Activated naive CD4-positive, alpha-beta T cell treated with anti-CD3 and anti-CD28 coated beads, Interleukin-2, amount 50 U/mL, for 72 hours (primary cell): ENCODE data around the gene MOB1B. TPM values are rescaled to one million over a fixed set of nuclear protein-coding genes. Genes with fewer than 3 reads are reported as not detected.
"Not testable (repeated sequence)": the region's sequence is repeated elsewhere in the genome, so short reads cannot be mapped to it uniquely, and the experiment has no call there.

ENCODE experiments used
- ATAC-seq, 2 donors: fragments of 150-1000 bp; cut with Tn5 transposase; 2 replicates each; pipeline ENCODE4 v1.10.0; 2021; ENCODE audit warnings: mild to moderate bottlenecking in 2 of 2, moderate library complexity in 2 of 2
- DNase-seq, 2 donors: peaks; one replicate each; pipeline ENCODE4 v3.0.0; 2021 to 2022; ENCODE audit warnings: low spot score in 2 of 2
- H3K27ac Mint-ChIP-seq, 2 donors: one replicate each; pipeline ENCODE4 v1.8.0; 2022; ENCODE audit warnings: mild to moderate bottlenecking in 2 of 2, mixed read lengths in 2 of 2
- H3K36me3 Mint-ChIP-seq, 2 donors: one replicate each; pipeline ENCODE4 v1.8.0; 2022; ENCODE audit warnings: mixed read lengths in 2 of 2
- H3K9me3 Mint-ChIP-seq, 2 donors: one replicate each; pipeline ENCODE4 v1.8.0; 2022; ENCODE audit warnings: mixed read lengths in 2 of 2
- total RNA-seq, 2 donors: library from RNA; stranded (reverse); gene quantifications; one replicate each; pipeline ENCODE4 v1.2.3, GENCODE V29; 2022

MOB1B gene
- total RNA-seq, 2 donors from 2014 or later: 15.7 to 29.2 TPM

DNA sequence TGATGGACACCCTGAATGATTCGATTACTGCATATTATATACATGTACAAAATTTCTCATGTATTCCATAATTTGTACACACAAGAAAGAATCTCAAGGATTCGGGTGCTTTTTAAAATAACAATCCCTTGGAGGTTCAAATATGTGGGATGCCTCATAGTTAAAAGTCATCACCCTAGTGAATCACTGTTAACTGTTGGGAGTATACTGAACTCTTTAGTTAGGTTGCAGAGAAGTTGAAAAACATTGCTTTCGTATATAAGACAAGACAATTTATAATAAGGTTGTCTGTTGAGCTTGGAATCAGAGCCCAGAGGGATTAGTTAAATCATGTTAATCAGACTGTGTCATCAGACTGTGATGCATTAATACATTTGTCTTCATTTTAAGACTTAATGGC lies 106.9 kb downstream of the MOB1B start:
- peaks cover 11 to 17% of the 10 kb centered on the region in 2 donors for H3K36me3 Mint-ChIP-seq
- H3K9me3 Mint-ChIP-seq: peaks cover 0 to 4% of the 10 kb centered on the region in 2 donors
- peak overlapping the region in 1 of 2 donors; percentile 27 for H3K27ac Mint-ChIP-seq
- ATAC-seq (no peak), DNase-seq (no peak)

GRCh38 chr4:71009890-71010588 lies 107.9 kb downstream of the MOB1B start:
- no peak for DNase-seq

DNA sequence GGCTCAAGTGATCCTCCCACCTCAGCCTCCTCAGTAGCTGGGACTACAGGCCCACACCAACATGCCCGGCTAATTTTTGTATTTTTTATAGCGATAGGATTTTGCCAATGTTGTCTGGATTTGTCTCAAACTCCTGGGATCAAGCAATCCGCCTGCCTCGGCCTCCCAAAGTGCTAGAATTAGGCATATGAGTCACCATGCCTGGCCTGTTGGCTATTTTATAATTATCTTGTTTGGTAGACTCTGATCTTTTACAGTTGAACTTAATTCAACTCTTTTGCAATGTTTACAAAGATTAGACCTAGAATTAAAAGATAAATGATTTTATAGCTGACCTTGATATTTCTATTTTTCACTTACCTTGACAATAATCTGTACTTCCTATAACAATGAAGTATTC lies 109.3 kb downstream of the MOB1B start:
- peaks cover 24 to 26% of the 10 kb centered on the region in 2 donors for H3K36me3 Mint-ChIP-seq
- no peak overlapping the region for H3K27ac Mint-ChIP-seq
- H3K9me3 Mint-ChIP-seq: peaks cover 13 to 17% of the 10 kb centered on the region in 2 donors
- no peak for DNase-seq
- no peak for ATAC-seq

More at GRCh38 chr4:71009890-71010588, 107.9 kb downstream of the MOB1B start:
- peak; percentile 53 to 87 for ATAC-seq
- peak overlapping the region; percentile 10 to 27 for H3K27ac Mint-ChIP-seq
- peaks cover 16 to 24% of the 10 kb centered on the region in 2 donors for H3K36me3 Mint-ChIP-seq
- H3K9me3 Mint-ChIP-seq: peaks cover 4 to 11% of the 10 kb centered on the region in 2 donors

DNA sequence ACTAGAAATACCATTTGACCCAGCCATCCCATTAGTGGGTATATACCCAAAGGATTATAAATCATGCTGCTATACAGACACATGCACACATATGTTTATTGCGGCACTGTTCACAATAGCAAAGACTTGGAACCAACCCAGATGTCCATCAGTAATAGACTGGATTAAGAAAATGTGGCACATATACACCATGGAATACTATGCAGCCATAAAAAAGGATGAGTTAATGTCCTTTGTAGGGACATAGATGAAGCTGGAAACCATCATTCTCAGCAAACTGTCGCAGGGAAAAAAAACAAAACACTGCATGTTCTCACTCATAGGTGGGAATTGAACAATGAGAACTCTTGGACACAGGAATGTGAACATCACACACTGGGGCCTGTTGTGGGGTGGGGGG lies 115.2 kb downstream of the MOB1B start:
- not testable (repeated sequence) for ATAC-seq, DNase-seq, H3K27ac Mint-ChIP-seq
- Mint-ChIP-seq H3K9me3 (peaks cover 13 to 17% of the 10 kb centered on the region in 2 donors), H3K36me3 (peaks cover 23 to 25% of the 10 kb centered on the region in 2 donors)

DNA sequence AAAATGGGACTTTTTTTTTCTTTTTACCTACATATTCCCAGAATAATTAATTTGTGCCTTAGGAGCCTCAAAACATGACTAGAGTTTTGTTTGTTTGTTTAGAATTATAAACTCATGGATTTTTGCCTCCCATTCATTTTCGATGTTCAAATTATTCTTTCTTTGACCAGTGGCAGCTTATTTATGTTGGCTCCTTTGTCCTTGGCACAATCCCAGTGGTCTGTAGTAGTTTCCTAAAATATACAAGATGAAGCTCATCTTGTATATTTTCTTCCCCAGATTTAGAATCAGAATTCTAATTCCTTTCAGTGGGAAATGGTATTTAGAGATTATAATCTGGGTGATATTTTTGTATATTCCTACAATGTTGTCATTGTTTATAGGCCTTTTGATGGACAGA lies 118.4 kb downstream of the MOB1B start:
- Mint-ChIP-seq H3K27ac (no peak overlapping the region), H3K36me3 (peaks cover 3 to 8% of the 10 kb centered on the region in 2 donors), H3K9me3 (peaks cover 2 to 5% of the 10 kb centered on the region in 2 donors)
- ATAC-seq (no peak), DNase-seq (no peak)

GRCh38 chr4:71025654-71026053 lies 123.5 kb downstream of the MOB1B start:
- Mint-ChIP-seq H3K36me3 (peaks cover 4 to 15% of the 10 kb centered on the region in 2 donors), H3K9me3 (no peaks in the 10 kb centered on the region)

DNA sequence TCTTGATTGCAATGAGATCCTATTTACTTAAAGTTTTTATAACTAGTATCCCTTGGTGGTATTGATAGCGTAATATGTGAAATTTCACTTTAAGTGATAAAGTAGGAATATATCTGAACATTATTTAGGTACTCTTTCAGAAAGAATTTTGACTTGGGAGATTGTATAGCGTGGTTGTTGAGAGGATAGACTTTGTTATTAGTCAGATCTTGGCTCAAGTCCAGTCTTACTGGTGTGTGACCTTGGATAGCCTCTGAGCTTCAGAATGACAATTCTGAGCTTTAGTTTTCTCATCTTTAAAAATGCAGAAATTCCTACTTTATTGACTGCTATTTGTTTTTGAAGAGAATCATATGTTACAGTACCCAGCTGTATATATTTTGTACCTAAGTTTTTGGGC lies 123.9 kb downstream of the MOB1B start:
- peaks cover 4 to 15% of the 10 kb centered on the region in 2 donors for H3K36me3 Mint-ChIP-seq
- no peak overlapping the region for H3K27ac Mint-ChIP-seq
- ATAC-seq (no peak), DNase-seq (no peak)
- H3K9me3 Mint-ChIP-seq: no peaks in the 10 kb centered on the region

More at GRCh38 chr4:71025654-71026053, 123.5 kb downstream of the MOB1B start:
- no peak overlapping the region for H3K27ac Mint-ChIP-seq
- DNase-seq (no peak), ATAC-seq (no peak)

- no peak for ATAC-seq
- no peaks in the 10 kb centered on the region for H3K9me3 Mint-ChIP-seq
- H3K36me3 Mint-ChIP-seq: peaks cover 12 to 15% of the 10 kb centered on the region in 2 donors
- no peak for DNase-seq
- no peak overlapping the region for H3K27ac Mint-ChIP-seq
These were observed 125.4 kb downstream of the MOB1B start for GRCh38 chr4:71027611-71028010.

DNA sequence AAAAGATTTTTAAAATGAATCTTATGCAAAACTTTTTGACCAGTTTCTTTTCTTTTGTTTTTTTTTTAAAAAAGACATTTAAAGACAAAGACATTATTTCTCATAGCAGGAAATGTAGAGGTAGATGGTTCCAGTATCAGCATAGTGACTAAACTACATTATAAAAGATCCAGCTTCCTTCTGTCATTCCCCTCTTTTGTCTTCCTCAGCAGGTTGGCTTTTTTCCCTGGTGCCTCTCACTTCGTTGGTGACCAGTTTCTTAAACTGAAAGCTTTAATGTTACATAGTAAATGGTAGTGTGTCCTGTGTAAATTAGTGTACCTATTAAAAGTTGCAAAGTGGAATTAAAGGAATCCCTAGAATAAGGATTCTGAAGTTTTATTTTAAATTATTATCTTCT lies 127.3 kb downstream of the MOB1B start:
- H3K36me3 Mint-ChIP-seq: peaks cover 15 to 20% of the 10 kb centered on the region in 2 donors
- ATAC-seq (no peak), DNase-seq (no peak)
- H3K9me3 Mint-ChIP-seq: no peaks in the 10 kb centered on the region
- H3K27ac Mint-ChIP-seq: no peak overlapping the region

DNA sequence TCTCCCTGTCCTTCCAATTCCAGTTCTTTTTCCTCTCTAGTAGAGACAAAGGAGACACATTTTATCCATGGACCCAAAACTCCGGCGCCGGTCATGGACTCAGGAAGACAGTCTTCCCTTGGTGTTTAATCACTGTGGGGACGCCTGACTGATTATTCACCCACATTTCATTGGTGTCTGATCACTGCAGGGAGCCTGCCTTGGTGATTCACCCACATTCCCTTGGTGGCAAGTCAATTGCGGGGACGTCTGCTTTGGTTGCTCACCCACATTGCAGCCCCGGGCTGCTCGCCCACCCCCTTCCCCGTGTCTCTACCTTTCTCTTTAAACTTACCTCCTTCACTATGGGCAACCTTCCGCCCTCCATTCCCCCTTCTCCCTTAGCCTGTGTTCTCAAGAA lies 129.9 kb downstream of the MOB1B start:
- DNase-seq, ATAC-seq, H3K9me3 Mint-ChIP-seq, H3K27ac Mint-ChIP-seq: not testable (repeated sequence)
- H3K36me3 Mint-ChIP-seq: peaks cover 3 to 16% of the 10 kb centered on the region in 2 donors

Other genes with a start within 250 kb of the MOB1B start
- under 1 TPM in 1 of 2 donors, not detected in 1; 0.68 TPM for gene JCHAIN, start 235.9 kb upstream of the MOB1B start, total RNA-seq
- gene UTP3, start 213.8 kb upstream of the MOB1B start, total RNA-seq: 10 to 100 TPM; 19.3 to 31.6 TPM
- gene RUFY3, start 180.4 kb upstream of the MOB1B start, total RNA-seq: 10 to 100 TPM; 16.0 to 23.5 TPM
- 10 to 100 TPM; 85.9 to 91.0 TPM for gene GRSF1, start 62.5 kb upstream of the MOB1B start, total RNA-seq
- gene DCK, start 91.3 kb downstream of the MOB1B start, total RNA-seq: 10 to 100 TPM; 36.6 to 54.2 TPM